Measurements from ENCODE around the gene NRARP.

The NRARP gene

GRCh38 chr9:137269231-137269772, 32.8 kb downstream of the NRARP start:
- H3K27ac ChIP-seq (ENCODE audit: low read depth, low read length) = peak overlapping the region; percentile 38
- H3K9me3 ChIP-seq (ENCODE audit: control insufficient read depth in 5 of 5, low read length in 5 of 5) = no peaks in the 10 kb centered on the region
- no peak overlapping the region for H3K9ac ChIP-seq (ENCODE audit: low read length in 5 of 5)
- H3K27me3 ChIP-seq (ENCODE audit: control insufficient read depth in 5 of 5, insufficient read depth in 4 of 5, low read length in 5 of 5) = no peaks in the 10 kb centered on the region
- peaks cover 0 to 74% (median 62%) of the 10 kb centered on the region in 5 donors for H3K36me3 ChIP-seq (ENCODE audit: control insufficient read depth in 5 of 5, insufficient read depth in 5 of 5, low read length in 5 of 5)
- peak overlapping the region in 4 of 5 donors; percentile 4 to 42 (median 22) for H3K4me3 ChIP-seq (ENCODE audit: low read depth in 1 of 5, low read length in 5 of 5)
- peaks cover 6 to 26% (median 16%) of the 10 kb centered on the region in 5 donors for H3K4me1 ChIP-seq (ENCODE audit: control insufficient read depth in 5 of 5, insufficient read depth in 5 of 5, low read length in 5 of 5)

- no peaks in the 10 kb centered on the region for H3K9me3 ChIP-seq (ENCODE audit: control insufficient read depth in 5 of 5, low read length in 5 of 5)
- H3K9ac ChIP-seq (ENCODE audit: low read length in 5 of 5) = peak overlapping the region in 1 of 5 donors; percentile 22
- H3K27ac ChIP-seq (ENCODE audit: low read depth, low read length) = peak overlapping the region; percentile 38
- peaks cover 6 to 23% (median 14%) of the 10 kb centered on the region in 5 donors for H3K4me1 ChIP-seq (ENCODE audit: control insufficient read depth in 5 of 5, insufficient read depth in 5 of 5, low read length in 5 of 5)
- H3K36me3 ChIP-seq (ENCODE audit: control insufficient read depth in 5 of 5, insufficient read depth in 5 of 5, low read length in 5 of 5) = peaks cover 0 to 80% (median 68%) of the 10 kb centered on the region in 5 donors
- no peaks in the 10 kb centered on the region for H3K27me3 ChIP-seq (ENCODE audit: control insufficient read depth in 5 of 5, insufficient read depth in 4 of 5, low read length in 5 of 5)
- H3K4me3 ChIP-seq (ENCODE audit: low read depth in 1 of 5, low read length in 5 of 5) = peak overlapping the region in 4 of 5 donors; percentile 4 to 42 (median 22)
These were observed 33.4 kb downstream of the NRARP start for GRCh38 chr9:137268538-137269201.

GRCh38 chr9:137267933-137268355, 34.1 kb downstream of the NRARP start:
- Histone ChIP-seq H3K27ac (ENCODE audit: low read depth, low read length) (no peak overlapping the region), H3K27me3 (ENCODE audit: control insufficient read depth in 5 of 5, insufficient read depth in 4 of 5, low read length in 5 of 5) (no peaks in the 10 kb centered on the region), H3K9ac (ENCODE audit: low read length in 5 of 5) (peak overlapping the region in 1 of 5 donors; percentile 41), H3K9me3 (ENCODE audit: control insufficient read depth in 5 of 5, low read length in 5 of 5) (no peaks in the 10 kb centered on the region), H3K4me1 (ENCODE audit: control insufficient read depth in 5 of 5, insufficient read depth in 5 of 5, low read length in 5 of 5) (peaks cover 6 to 23% (median 14%) of the 10 kb centered on the region in 5 donors), H3K4me3 (ENCODE audit: low read depth in 1 of 5, low read length in 5 of 5) (no peak overlapping the region), H3K36me3 (ENCODE audit: control insufficient read depth in 5 of 5, insufficient read depth in 5 of 5, low read length in 5 of 5) (peaks cover 0 to 80% (median 71%) of the 10 kb centered on the region in 5 donors)

DNA sequence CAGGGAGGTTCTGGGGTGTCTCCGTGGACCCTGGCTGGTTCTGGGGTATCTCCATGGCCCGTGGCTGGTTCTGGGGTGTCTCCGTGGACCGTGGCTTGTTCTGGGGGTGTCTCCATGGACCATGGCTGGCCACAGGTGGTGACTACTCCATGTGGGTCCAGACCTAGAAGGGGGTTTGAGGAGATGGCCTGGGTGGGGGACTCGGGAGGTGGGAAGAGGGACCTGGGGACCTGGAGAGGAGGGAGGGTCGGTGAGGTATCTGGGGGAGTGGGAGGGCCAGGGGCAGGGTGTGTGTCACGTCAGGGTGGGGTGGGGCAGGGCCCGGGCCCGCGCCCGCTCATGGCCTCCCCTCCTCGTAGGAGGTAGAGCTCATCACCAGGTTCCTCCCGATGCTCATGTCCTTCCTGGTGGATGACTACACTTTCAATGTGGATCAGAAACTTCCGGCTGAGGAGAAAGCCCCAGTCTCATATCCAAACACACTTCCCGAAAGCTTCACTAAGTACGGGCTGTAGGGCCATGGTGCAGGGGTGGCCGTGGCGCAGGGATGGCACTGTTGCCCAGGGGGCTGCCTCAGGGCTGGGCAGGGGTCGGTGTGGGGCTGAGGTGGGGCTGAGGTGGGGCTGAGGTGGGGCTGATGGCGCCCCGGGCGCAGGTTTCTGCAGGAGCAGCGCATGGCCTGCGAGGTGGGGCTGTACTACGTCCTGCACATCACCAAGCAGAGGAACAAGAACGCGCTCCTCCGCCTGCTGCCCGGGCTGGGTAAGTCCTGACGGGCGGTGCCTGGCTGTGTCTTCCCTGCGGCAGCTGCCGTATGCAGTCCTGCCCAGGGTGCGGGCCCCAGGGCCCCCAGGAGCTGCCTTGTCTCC, 35.3 kb downstream of the NRARP start:
- Histone ChIP-seq H3K36me3 (ENCODE audit: control insufficient read depth in 5 of 5, insufficient read depth in 5 of 5, low read length in 5 of 5) (peaks cover 0 to 71% (median 59%) of the 10 kb centered on the region in 5 donors), H3K9ac (ENCODE audit: low read length in 5 of 5) (no peak overlapping the region), H3K9me3 (ENCODE audit: control insufficient read depth in 5 of 5, low read length in 5 of 5) (no peaks in the 10 kb centered on the region), H3K4me3 (ENCODE audit: low read depth in 1 of 5, low read length in 5 of 5) (no peak overlapping the region), H3K27me3 (ENCODE audit: control insufficient read depth in 5 of 5, insufficient read depth in 4 of 5, low read length in 5 of 5) (no peaks in the 10 kb centered on the region), H3K27ac (ENCODE audit: low read depth, low read length) (no peak overlapping the region), H3K4me1 (ENCODE audit: control insufficient read depth in 5 of 5, insufficient read depth in 5 of 5, low read length in 5 of 5) (peaks cover 6 to 23% (median 16%) of the 10 kb centered on the region in 5 donors)

- H3K9ac ChIP-seq (ENCODE audit: low read length in 5 of 5) = no peak overlapping the region
- H3K27me3 ChIP-seq (ENCODE audit: control insufficient read depth in 5 of 5, insufficient read depth in 4 of 5, low read length in 5 of 5) = no peaks in the 10 kb centered on the region
- no peak overlapping the region for H3K27ac ChIP-seq (ENCODE audit: low read depth, low read length)
- H3K4me1 ChIP-seq (ENCODE audit: control insufficient read depth in 5 of 5, insufficient read depth in 5 of 5, low read length in 5 of 5) = peaks cover 6 to 23% (median 16%) of the 10 kb centered on the region in 5 donors
- peaks cover 0 to 66% (median 55%) of the 10 kb centered on the region in 5 donors for H3K36me3 ChIP-seq (ENCODE audit: control insufficient read depth in 5 of 5, insufficient read depth in 5 of 5, low read length in 5 of 5)
- H3K4me3 ChIP-seq (ENCODE audit: low read depth in 1 of 5, low read length in 5 of 5) = no peak overlapping the region
- no peaks in the 10 kb centered on the region for H3K9me3 ChIP-seq (ENCODE audit: control insufficient read depth in 5 of 5, low read length in 5 of 5)
These were observed 35.9 kb downstream of the NRARP start for GRCh38 chr9:137266162-137266527.

- Histone ChIP-seq H3K4me3 (ENCODE audit: low read depth in 1 of 5, low read length in 5 of 5) (no peak overlapping the region), H3K9me3 (ENCODE audit: control insufficient read depth in 5 of 5, low read length in 5 of 5) (no peaks in the 10 kb centered on the region), H3K27ac (ENCODE audit: low read depth, low read length) (no peak overlapping the region), H3K9ac (ENCODE audit: low read length in 5 of 5) (no peak overlapping the region), H3K27me3 (ENCODE audit: control insufficient read depth in 5 of 5, insufficient read depth in 4 of 5, low read length in 5 of 5) (no peaks in the 10 kb centered on the region), H3K4me1 (ENCODE audit: control insufficient read depth in 5 of 5, insufficient read depth in 5 of 5, low read length in 5 of 5) (peaks cover 6 to 23% (median 16%) of the 10 kb centered on the region in 5 donors), H3K36me3 (ENCODE audit: control insufficient read depth in 5 of 5, insufficient read depth in 5 of 5, low read length in 5 of 5) (peaks cover 0 to 61% (median 52%) of the 10 kb centered on the region in 5 donors)
These were observed 36.4 kb downstream of the NRARP start for GRCh38 chr9:137265496-137266161.

GRCh38 chr9:137264067-137264466, 38.0 kb downstream of the NRARP start:
- Histone ChIP-seq H3K27me3 (ENCODE audit: control insufficient read depth in 5 of 5, insufficient read depth in 4 of 5, low read length in 5 of 5) (no peaks in the 10 kb centered on the region), H3K9me3 (ENCODE audit: control insufficient read depth in 5 of 5, low read length in 5 of 5) (no peaks in the 10 kb centered on the region), H3K9ac (ENCODE audit: low read length in 5 of 5) (no peak overlapping the region), H3K4me1 (ENCODE audit: control insufficient read depth in 5 of 5, insufficient read depth in 5 of 5, low read length in 5 of 5) (peaks cover 3 to 14% (median 9%) of the 10 kb centered on the region in 5 donors), H3K4me3 (ENCODE audit: low read depth in 1 of 5, low read length in 5 of 5) (no peak overlapping the region), H3K27ac (ENCODE audit: low read depth, low read length) (no peak overlapping the region), H3K36me3 (ENCODE audit: control insufficient read depth in 5 of 5, insufficient read depth in 5 of 5, low read length in 5 of 5) (peaks cover 0 to 57% (median 46%) of the 10 kb centered on the region in 5 donors)

DNA sequence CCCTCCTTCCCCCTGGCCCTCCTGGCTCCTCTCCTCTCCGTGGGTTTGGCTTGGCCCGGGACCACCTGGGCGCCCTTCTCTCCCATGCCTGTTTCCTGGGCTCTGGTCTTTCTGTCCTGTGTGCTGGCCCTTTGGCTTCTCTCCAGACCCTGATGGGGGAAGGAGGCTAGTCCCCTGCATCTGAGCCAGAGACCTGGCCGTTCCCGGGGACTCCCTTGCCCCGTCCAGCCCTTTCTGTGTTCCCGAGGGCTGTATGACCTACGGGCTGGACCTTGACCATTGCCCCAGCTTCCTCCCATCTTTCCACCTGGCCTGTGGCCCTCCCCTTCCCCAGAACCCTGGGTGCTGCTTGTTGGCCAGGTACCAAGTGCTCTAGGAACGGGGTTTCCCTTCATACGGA, 38.6 kb downstream of the NRARP start:
- H3K36me3 ChIP-seq (ENCODE audit: control insufficient read depth in 5 of 5, insufficient read depth in 5 of 5, low read length in 5 of 5) = peaks cover 0 to 56% (median 46%) of the 10 kb centered on the region in 5 donors
- no peak overlapping the region for H3K9ac ChIP-seq (ENCODE audit: low read length in 5 of 5)
- H3K4me1 ChIP-seq (ENCODE audit: control insufficient read depth in 5 of 5, insufficient read depth in 5 of 5, low read length in 5 of 5) = peaks cover 0 to 8% (median 4%) of the 10 kb centered on the region in 5 donors
- H3K4me3 ChIP-seq (ENCODE audit: low read depth in 1 of 5, low read length in 5 of 5) = no peak overlapping the region
- H3K27ac ChIP-seq (ENCODE audit: low read depth, low read length) = no peak overlapping the region
- no peaks in the 10 kb centered on the region for H3K27me3 ChIP-seq (ENCODE audit: control insufficient read depth in 5 of 5, insufficient read depth in 4 of 5, low read length in 5 of 5)
- H3K9me3 ChIP-seq (ENCODE audit: control insufficient read depth in 5 of 5, low read length in 5 of 5) = no peaks in the 10 kb centered on the region

- H3K9me3 ChIP-seq (ENCODE audit: control insufficient read depth in 5 of 5, low read length in 5 of 5) = no peaks in the 10 kb centered on the region
- no peak overlapping the region for H3K4me3 ChIP-seq (ENCODE audit: low read depth in 1 of 5, low read length in 5 of 5)
- no peak overlapping the region for H3K27ac ChIP-seq (ENCODE audit: low read depth, low read length)
- peaks cover 0 to 2% (median 2%) of the 10 kb centered on the region in 5 donors for H3K4me1 ChIP-seq (ENCODE audit: control insufficient read depth in 5 of 5, insufficient read depth in 5 of 5, low read length in 5 of 5)
- H3K36me3 ChIP-seq (ENCODE audit: control insufficient read depth in 5 of 5, insufficient read depth in 5 of 5, low read length in 5 of 5) = peaks cover 0 to 51% (median 45%) of the 10 kb centered on the region in 5 donors
- no peak overlapping the region for H3K9ac ChIP-seq (ENCODE audit: low read length in 5 of 5)
- H3K27me3 ChIP-seq (ENCODE audit: control insufficient read depth in 5 of 5, insufficient read depth in 4 of 5, low read length in 5 of 5) = no peaks in the 10 kb centered on the region
These were observed 39.2 kb downstream of the NRARP start for GRCh38 chr9:137262909-137263285.

Data from subcutaneous abdominal adipose tissue (tissue), 5 donors.